Mucosa of descending colon (tissue), 3 donors: Measurements from ENCODE around the gene WIPF3. TPM values are rescaled to one million over a fixed set of nuclear protein-coding genes. Genes with fewer than 3 reads are reported as not detected.

ENCODE experiments used
- ATAC-seq: fragments of 200-7000 bp; cut with Tn5 transposase; one replicate; pipeline ENCODE4 v1.9.1; 2020; ENCODE audit warnings: mild to moderate bottlenecking, moderate library complexity
- DNase-seq, 3 donors: peaks; one replicate each; pipeline ENCODE4 v3.0.0-alpha.2; 2020
- H3K36me3 ChIP-seq: fragments of 200-600 bp; one replicate; pipeline ENCODE4 v1.8.0; 2021; ENCODE audit warnings: low read depth, mild to moderate bottlenecking
- H3K4me1 ChIP-seq: fragments of 200-600 bp; one replicate; pipeline ENCODE4 v1.8.0; 2021; ENCODE audit warnings: low read depth, mild to moderate bottlenecking
- H3K4me3 ChIP-seq: fragments of 200-600 bp; one replicate; pipeline ENCODE4 v1.8.0; 2021; ENCODE audit warnings: mild to moderate bottlenecking
- H3K9me3 ChIP-seq: fragments of 200-600 bp; one replicate; pipeline ENCODE4 v1.8.0; 2021; ENCODE audit warnings: mild to moderate bottlenecking
- CTCF ChIP-seq: fragments of 200-600 bp; IDR thresholded peaks from one replicate; pipeline ENCODE4 v1.8.0; 2022; ENCODE audit warnings: antibody characterized with exemption, mild to moderate bottlenecking
- intact Hi-C, 2 donors: fragments of 100-400 bp; cut with DNase I in 1 of 2; cut with micrococcal nuclease in 1 of 2; formaldehyde crosslinking; loops; one replicate each; pipeline versions ENCODE4 v1.11.0 to v1.11.1; 2022; cut with DNase I, micrococcal nuclease
- total RNA-seq, 3 donors: library from RNA; stranded (reverse); fragmentation: NEBNext Ultra II Directional in 2 of 3; extraction: Animal tissue kit (Norgen Biotek cat#: 25700) in 2 of 3; gene quantifications; one replicate each; pipeline versions ENCODE4 v1.2.1 to v1.2.4, GENCODE V29; 2021 to 2023
- donor health status: DM: no; HTN: no; CAD: no; lungs with moderate emphysema.
- donor health status: DM: no; HTN: no; CAD: no.
- donor health status: DM: no; HTN: yes; CAD: no.

WIPF3 gene
- total RNA-seq, 3 donors from 2014 or later, result 0.89 to 2.2 (median 1.2) TPM

- TF ChIP-seq CTCF, result no peak
- no peak overlapping the region for H3K4me3 ChIP-seq
- intact Hi-C loops, result no loop called here
- H3K4me1 ChIP-seq, result no peaks in the 10 kb centered on the region
- H3K36me3 ChIP-seq, result no peaks in the 10 kb centered on the region
- H3K9me3 ChIP-seq, result no peaks in the 10 kb centered on the region
- DNase-seq (no peak), ATAC-seq (no peak)
Measured at GRCh38 chr7:29922921-29923700, 116.8 kb downstream of the WIPF3 start.

GRCh38 chr7:29924006-29924405, 117.7 kb downstream of the WIPF3 start:
- no peak for TF ChIP-seq CTCF
- ATAC-seq, result no peak
- intact Hi-C loops, result no loop called here

GRCh38 chr7:29924684-29925083, 118.4 kb downstream of the WIPF3 start:
- no peak for TF ChIP-seq CTCF
- no peak for DNase-seq
- H3K9me3 ChIP-seq, result no peaks in the 10 kb centered on the region
- intact Hi-C loops, result no loop called here
- no peaks in the 10 kb centered on the region for H3K36me3 ChIP-seq
- H3K4me1 ChIP-seq, result no peaks in the 10 kb centered on the region
- no peak for ATAC-seq
- H3K4me3 ChIP-seq, result no peak overlapping the region

More at GRCh38 chr7:29924006-29924405, 117.7 kb downstream of the WIPF3 start:
- Histone ChIP-seq H3K4me1 (no peaks in the 10 kb centered on the region), H3K36me3 (no peaks in the 10 kb centered on the region), H3K9me3 (no peaks in the 10 kb centered on the region), H3K4me3 (no peak overlapping the region)
- no peak for DNase-seq

- Histone ChIP-seq H3K4me3 (no peak overlapping the region), H3K4me1 (no peaks in the 10 kb centered on the region), H3K9me3 (no peaks in the 10 kb centered on the region), H3K36me3 (no peaks in the 10 kb centered on the region)
- DNase-seq (no peak), ATAC-seq (no peak)
- no peak for TF ChIP-seq CTCF
- intact Hi-C loops, result no loop called here
Measured at GRCh38 chr7:29926216-29926615, 119.9 kb downstream of the WIPF3 start.

GRCh38 chr7:29926741-29927140, 120.4 kb downstream of the WIPF3 start:
- TF ChIP-seq CTCF, result no peak
- H3K9me3 ChIP-seq, result no peaks in the 10 kb centered on the region
- H3K4me1 ChIP-seq, result no peaks in the 10 kb centered on the region
- DNase-seq (no peak), ATAC-seq (peak; percentile 29)
- no peaks in the 10 kb centered on the region for H3K36me3 ChIP-seq
- no peak overlapping the region for H3K4me3 ChIP-seq
- intact Hi-C loops, result no loop called here
